ENCODE data around the gene PADI1.

Gene PADI1

GRCh38 chr1:17181781-17182464 is 23.0 kb upstream of the PADI1 start:
- no peak for DNase-seq (ENCODE audit: low read depth)

DNA sequence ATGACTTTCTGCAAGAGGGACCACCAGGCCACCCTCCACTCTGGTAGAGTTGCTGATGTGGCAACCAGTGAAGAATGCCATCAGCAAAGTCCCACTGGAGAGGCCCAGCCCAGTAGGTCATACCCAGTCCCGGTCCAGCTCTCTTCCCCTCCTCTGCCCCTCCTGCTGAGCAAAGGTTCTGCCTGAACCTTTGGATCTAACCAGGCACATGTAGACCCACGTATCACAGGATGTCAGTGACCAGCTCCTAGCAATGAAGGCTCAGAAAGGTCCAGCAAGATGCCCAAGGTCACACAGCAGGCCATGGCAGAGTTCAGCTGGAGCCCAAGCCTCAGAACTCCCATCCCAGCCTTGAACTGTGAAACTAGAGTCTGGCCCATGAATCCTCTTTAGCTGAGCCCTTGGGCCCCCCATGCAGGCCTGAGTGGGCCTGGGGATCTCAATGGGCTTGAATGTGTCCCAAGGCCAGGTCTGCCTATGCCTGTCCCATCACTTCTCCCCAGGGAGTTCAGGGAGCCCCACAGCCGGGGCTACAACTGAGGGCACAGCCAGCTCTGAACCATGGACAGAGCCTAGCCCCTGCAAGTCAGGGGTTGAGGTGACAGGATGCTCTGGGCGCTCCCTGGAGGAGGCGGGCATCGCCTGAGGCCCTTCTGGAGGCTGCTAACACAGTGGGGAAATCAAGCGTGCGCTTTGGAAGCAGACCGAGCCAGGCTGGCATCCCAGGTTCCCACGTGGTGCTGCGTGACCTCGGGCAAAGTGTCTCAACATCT is 21.4 kb upstream of the PADI1 start:
- DNase-seq (ENCODE audit: low read depth), result no peak

GRCh38 chr1:17184161-17184665 is 20.7 kb upstream of the PADI1 start:
- DNase-seq (ENCODE audit: low read depth), result no peak

DNA sequence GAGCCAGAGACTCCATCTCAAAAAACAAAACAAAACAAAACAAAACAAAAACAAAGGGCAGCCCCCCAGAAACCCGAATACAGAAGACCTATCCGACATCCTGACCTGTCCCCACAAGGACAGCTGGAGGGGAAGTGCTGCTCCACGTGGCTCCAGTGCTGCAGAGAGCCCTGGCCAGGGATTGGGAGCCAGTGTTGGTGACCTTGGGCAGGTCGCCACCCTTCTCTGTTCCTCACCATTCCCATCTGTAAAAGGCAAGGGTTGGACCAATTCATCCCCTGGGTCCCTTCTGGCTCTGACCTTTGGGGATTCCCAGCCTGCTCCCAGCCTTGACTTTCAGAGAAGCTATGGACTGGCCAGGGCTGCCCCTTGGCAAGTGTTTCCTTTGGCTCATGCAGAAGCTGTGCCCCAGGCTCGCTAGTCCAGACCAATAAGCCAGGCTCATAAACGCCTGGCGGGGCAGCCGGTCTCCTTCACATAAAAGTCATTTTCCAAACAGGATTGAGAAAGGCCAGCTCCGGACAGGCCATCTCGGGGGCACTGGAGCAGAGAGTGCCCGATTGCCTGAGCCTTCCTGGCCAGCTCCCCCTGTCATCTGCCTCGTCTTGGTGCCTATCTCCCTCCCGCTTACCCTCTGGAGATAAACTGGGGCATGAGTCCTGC is 20.0 kb upstream of the PADI1 start:
- no peak for DNase-seq (ENCODE audit: low read depth)

DNA sequence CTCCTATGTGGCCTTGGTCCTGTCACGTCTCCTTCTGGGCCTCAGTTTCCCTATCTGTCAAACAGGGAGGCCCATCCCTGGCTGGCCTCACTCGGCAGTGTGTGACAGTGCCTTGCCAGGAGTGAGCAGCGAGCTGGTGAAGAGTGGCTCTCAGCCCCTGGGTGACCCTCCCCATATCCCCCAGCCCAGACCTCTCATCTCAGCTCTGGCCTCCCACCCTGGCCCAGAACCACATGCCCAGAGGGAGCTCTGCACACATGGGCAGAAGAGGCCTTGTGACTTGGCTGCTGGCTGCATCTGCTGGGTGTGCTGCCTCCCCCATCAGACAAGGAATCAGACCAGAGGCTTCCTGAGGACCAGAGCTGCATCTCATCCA is 19.5 kb upstream of the PADI1 start:
- DNase-seq (ENCODE audit: low read depth), result no peak

DNA sequence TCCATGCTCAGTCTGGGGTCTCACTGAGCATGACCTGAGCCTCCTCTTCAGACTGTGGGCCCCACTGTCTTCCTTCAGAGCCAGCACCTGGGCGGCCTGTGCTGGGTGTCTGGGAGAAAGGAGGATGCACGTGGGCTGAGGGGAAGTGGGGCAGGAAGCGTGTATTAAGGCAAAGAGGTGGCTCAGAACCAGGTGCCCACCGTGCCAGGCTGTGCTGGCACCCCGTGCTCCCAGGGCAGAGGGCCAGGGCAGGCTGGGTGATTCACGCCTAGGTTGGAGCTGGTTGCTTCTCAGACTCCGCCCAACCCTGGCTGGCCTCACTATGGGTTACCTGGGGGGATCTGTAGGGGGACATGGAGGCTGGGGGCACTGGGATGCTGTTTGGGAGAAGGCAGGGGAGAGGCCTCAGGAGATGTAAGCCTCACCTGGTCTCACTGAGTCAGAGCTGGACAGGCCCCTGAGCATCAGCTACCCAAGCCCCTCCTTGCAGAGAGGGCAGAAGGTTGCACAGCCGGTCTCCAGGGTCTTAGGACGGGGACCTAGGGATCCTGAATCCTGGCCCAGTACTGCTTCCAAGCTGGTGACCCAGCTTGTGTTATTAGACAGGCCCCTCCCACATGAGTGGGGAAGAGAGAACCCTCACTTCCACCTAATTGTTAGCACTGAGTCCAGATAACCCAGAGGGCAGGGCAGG is 18.6 kb upstream of the PADI1 start:
- no peak for DNase-seq (ENCODE audit: low read depth)

DNA sequence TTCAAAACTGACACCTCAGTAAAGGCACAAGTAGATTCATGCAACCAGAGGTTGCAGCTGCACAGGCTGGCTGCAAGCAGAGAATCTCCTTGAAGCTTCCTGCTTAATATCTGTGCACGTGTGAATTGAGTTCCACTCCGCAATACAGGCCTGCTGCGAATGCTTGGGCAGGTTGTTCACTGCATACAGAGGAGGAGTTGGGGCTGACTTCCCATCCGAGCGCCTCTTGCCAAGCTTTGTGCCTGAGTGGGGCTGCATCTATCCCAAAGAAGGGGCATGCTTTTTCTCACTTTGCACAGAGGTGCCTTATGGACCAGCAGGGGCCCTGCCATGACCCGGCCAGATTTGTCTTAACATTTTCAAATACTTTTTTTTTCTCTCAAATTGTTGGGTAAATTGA is 17.9 kb upstream of the PADI1 start:
- DNase-seq (ENCODE audit: low read depth), result no peak

DNA sequence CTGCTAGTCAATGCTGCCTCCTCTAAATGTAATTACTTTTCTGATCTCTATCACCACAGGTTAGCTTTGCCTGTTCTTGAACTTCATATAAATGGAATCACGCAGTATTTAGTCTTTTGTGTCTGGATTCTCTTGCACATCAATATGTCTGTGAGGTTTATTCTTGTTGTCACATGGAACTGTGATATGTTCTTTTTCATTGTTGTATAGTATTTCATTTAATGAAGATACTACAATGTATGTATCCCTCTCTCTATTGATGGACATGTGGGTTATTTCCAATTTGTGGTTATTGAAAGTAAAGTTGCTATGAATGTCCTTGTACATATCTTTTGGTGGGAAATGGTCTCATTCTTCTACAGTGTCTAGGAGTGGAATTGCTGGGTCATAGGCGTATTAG is 16.7 kb upstream of the PADI1 start:
- no peak for DNase-seq (ENCODE audit: low read depth)

GRCh38 chr1:17188889-17189631 is 15.9 kb upstream of the PADI1 start:
- DNase-seq (ENCODE audit: low read depth), result no peak

- no peak for DNase-seq (ENCODE audit: low read depth)
Observed at GRCh38 chr1:17189632-17189990, 15.3 kb upstream of the PADI1 start.

GRCh38 chr1:17190010-17190995 is 14.6 kb upstream of the PADI1 start:
- peak; percentile 93 for DNase-seq (ENCODE audit: low read depth)

- DNase-seq (ENCODE audit: low read depth), result no peak
Observed at GRCh38 chr1:17191990-17192242, 13.0 kb upstream of the PADI1 start.

DNA sequence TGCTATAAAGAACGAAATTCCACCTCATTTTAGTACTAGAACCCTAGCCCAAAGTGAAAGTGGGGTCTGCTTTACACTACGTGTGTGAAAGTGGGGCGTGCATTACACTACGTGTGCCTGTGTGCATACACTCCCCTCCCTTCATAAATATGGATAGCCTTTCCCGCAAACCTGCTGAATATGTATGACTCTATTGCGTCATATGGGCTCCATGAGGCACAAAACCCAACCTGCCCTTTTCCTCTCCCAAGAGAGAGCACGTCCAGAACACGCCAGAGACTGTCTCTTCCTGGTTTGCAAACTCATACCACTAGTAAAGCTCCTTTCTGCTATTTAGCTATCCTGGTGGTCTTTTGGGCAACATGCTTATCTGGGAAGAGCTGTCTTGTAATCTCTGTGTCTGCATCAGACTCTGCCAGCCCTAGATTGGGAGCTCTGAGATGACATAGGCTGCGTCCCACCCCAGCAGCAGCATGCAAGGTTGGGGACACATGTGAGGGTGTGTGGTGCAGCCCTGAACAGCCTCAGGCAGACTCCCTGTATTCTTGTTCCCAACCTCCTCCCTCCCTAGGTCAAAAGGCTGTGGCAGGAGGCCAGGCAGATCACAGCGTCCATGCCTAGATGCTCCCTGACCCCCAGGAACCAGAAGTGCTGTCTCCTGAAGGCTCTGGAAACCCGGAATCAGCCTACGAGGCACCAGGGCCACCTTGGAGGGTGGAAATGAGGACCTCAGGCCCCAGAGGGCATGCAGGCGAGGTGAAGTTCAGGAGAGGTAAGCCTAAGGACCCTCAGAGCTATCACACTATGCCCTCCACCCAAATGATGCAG is 12.3 kb upstream of the PADI1 start:
- DNase-seq (ENCODE audit: low read depth), result peak; percentile 63

GRCh38 chr1:17193222-17194132 is 11.5 kb upstream of the PADI1 start:
- DNase-seq (ENCODE audit: low read depth), result no peak

DNA sequence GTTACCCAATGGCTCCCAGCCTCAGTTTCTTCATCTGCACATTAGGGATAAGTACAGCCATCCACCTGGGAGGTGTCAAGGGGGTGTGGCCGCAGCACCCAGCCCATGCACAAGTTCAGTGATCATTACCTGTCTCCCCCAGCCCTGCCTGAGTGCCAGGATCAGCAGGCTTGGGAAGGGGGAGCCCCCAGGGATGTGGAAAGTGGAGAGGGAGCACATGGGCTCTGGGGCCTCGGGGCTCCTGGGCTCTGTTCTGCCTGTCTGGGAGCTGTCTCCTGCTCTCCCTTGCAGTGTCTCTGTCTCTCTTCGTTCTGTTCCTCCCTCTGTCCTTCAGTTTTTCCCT is 10.8 kb upstream of the PADI1 start:
- DNase-seq (ENCODE audit: low read depth), result no peak

DNA sequence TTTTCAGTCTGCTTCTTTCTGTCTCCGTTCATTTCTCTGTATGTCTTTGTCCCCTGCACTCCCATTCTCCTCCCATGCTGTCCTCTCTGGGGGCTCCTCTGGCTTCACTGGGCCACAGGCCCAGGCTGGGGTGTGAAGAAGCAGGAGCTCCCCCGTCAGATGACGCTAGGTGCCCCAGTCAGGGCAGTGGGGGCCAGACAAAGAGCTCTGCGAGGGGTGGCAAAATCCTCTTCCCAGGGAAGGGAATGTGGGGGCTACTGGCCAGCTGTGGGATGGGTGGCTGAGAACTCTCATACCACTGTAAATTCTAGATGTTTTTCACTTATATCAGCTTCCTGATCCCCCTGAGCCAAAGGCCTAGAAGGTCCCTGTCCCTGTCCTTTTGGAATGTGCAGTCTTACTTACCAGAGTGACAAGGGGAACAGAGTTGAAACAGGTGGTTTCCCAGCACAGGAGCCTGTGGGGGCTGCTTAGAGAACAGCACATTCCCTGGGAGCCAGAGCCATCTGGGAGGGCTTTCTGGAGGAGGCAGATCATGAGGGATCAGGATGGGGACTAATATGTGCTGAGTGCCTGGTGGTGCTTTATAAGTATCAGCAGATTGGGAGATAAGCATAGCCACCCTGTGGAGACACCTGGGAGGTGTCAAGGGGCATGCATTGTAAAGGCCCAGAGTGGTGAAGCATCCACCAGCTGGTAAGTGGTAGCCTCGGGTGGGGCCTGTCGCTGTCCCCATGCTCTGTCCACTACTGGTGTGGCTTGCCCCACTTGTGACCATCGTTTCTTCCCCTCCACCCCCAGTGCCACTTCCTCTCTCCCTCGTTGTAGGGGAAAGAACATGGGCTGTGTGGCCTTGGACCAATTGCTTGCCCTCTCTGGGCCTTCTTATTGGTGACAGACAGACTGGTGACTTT is 10.1 kb upstream of the PADI1 start:
- DNase-seq (ENCODE audit: low read depth), result no peak

DNA sequence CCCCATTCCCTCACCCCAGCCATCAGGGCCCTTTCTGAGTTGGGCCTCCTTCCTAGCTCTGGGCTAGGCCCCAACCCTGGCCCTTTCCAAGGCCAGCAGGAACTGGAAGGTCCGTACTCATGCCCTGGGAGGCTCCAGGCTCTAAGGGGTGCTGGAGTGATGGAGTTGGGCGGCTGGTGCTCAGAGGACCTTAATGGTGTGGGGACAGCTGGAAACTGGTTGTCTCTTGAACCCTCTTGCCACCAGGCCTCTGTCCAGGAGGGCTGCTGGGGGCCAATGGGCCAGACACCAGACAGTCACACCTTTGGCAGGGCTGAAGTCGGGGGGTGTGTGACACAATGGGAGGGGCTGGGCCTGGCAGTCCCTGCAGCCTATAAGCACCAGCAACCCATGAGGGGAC is 9.2 kb upstream of the PADI1 start:
- no peak for DNase-seq (ENCODE audit: low read depth)

Measured in amniotic epithelial cell (primary cell).